Mammary epithelial cell (primary cell): ENCODE results near the gene ULK4.

Experiments
- CTCF ChIP-seq, 2 donors: IDR thresholded peaks in 1 of 2; conservative IDR thresholded peaks in 1 of 2; 2 replicates each; pipeline ENCODE4 v1.5.1; 2011 to 2012; ENCODE audit warnings: inconsistent platforms in 2 of 2, low read length in 2 of 2, mild to moderate bottlenecking in 2 of 2, control low read depth in 1 of 2, low read depth in 1 of 2; ENCODE audit not compliant: insufficient read depth in 1 of 2; ENCODE audit errors: extremely low read depth in 1 of 2
- EZH2 ChIP-seq: IDR thresholded peaks from 2 replicates; pipeline ENCODE4 v1.6.1; 2012; ENCODE audit warnings: low read length, inconsistent platforms, borderline replicate concordance

DNA sequence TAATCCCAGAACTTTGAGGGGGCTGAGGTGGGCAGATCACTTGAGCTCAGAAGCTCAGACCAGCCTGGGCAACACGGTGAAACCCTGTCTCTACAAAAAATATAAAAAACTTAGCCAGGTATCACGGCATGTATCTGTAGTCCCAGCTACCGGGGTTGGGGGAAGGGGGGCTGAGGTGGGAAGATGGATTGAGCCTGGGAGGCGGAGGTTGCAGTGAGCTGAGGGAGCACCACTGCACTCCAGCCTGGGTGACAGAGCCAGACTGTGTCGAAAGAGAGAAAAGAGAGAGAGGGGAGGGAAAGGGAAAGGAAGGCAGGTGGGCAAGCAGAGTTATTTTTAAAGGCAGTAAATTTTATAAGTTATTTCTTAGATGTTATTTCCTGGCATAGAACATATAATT, 368.1 kb downstream of the ULK4 start:
- TF ChIP-seq CTCF (conservative IDR thresholded peaks at IDR 0.05 in 1 of 2, IDR thresholded peaks at IDR 0.05 in 1 of 2; ENCODE audit: extremely low read depth in 1 of 2, insufficient read depth in 1 of 2, low read depth in 1 of 2, low read length in 2 of 2) = no peak
- TF ChIP-seq EZH2 = no peak
